Measurements from ENCODE around the gene AGPAT1.
"Not testable (repeated sequence)": the region's sequence is repeated elsewhere in the genome, so short reads cannot be mapped to it uniquely, and the experiment has no call there.

AGPAT1 gene

GRCh38 chr6:32188381-32189068 is 12.6 kb upstream of the AGPAT1 start:
- Histone ChIP-seq H3K4me3 (ENCODE audit: insufficient read length, low read depth) (peak overlapping the region; percentile 58), H3K4me1 (ENCODE audit: insufficient read depth, insufficient read length) (peaks cover 10% of the 10 kb centered on the region), H3K27me3 (ENCODE audit: insufficient read depth, insufficient read length) (no peaks in the 10 kb centered on the region), H3K9ac (ENCODE audit: insufficient read length, low read depth) (peak overlapping the region; percentile 83), H3K36me3 (ENCODE audit: insufficient read depth, insufficient read length, low read length) (peaks cover 23% of the 10 kb centered on the region), H3K9me3 (ENCODE audit: insufficient read depth, low read length) (no peaks in the 10 kb centered on the region)
- TF ChIP-seq SUZ12 (IDR thresholded peaks at IDR 0.05; ENCODE audit: extremely low read depth, insufficient read depth, insufficient read length): no peak
- no peak for TF ChIP-seq YY1 (IDR thresholded peaks at IDR 0.05; ENCODE audit: insufficient read depth, insufficient read length)
- TF ChIP-seq ZNF274 (IDR thresholded peaks at IDR 0.05; ENCODE audit: low read depth, low read length): no peak
- DNase-seq (ENCODE audit: low read depth, low spot score): no peak

DNA sequence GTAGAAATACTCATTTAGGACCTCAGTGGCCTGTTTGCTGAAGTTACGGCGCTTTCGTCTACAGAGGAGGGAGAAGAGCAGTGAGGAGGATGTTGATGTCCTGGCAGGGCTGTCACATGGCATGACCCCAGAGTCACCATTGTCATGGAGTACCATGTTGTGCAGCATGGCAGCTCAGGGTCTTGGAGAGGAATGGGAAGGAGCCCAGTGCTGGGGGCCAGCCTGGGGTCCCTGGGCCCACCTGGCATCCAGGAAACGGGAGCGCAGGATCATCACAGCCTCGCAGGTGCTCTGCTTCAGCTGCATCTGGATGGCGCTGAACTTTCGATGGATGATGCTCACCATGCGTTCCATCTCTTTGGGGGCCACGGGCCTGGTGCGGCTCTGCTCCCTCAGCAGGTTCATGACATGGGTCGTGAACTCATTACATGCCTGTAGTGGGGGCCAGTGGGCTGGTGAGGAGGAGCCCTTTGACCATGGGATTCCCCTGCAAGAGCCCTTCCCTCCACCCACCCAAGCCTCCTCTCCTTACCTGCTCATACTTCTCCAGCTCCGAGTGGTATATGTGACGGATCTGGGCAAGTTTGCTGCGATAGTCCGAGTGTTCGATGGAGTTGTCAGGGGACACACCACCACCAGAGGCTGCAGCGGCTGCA is 12.0 kb upstream of the AGPAT1 start:
- not testable (repeated sequence) for H3K4me3 ChIP-seq (ENCODE audit: insufficient read length, low read depth); H3K9me3 ChIP-seq (ENCODE audit: insufficient read depth, low read length); H3K9ac ChIP-seq (ENCODE audit: insufficient read length, low read depth); DNase-seq (ENCODE audit: low read depth, low spot score); H3K27me3 ChIP-seq (ENCODE audit: insufficient read depth, insufficient read length)
- Histone ChIP-seq H3K4me1 (ENCODE audit: insufficient read depth, insufficient read length) (peaks cover 10% of the 10 kb centered on the region), H3K36me3 (ENCODE audit: insufficient read depth, insufficient read length, low read length) (peaks cover 30% of the 10 kb centered on the region)

DNA sequence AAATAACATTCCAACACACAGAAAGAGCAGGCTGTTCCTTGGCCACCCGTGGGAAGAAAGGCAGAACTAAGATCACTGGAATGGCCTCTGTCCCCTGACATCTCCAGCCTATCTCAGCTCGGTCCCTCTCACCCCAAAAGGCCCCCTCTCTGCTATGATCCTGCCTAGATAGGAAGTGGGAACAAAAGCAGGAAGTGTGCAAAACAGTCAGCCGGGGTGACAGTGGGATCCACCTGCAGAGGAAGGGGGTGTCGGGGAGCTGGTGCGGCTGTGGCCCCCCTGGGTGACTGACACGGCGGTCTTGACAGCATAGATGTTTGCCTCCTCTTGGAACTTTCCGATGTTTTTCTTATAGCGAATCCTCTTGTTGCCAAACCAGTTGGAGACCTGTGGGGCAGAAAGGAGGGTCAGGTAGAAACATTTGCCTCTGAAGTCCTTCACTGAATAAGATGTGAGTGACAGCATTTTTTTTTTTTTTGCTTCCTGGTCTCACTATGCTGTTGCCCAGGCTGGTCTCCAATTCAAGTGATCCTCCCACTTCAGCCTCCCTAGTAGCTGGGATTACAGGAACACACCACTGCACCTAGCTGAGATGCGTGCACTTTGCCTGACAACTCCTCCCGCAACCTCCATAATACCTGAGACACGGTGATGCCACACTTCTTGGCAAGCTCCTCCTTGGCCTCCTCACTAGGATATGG is 11.3 kb upstream of the AGPAT1 start:
- TF ChIP-seq SUZ12 (IDR thresholded peaks at IDR 0.05; ENCODE audit: extremely low read depth, insufficient read depth, insufficient read length) (no peak), ZNF274 (IDR thresholded peaks at IDR 0.05; ENCODE audit: low read depth, low read length) (no peak), YY1 (IDR thresholded peaks at IDR 0.05; ENCODE audit: insufficient read depth, insufficient read length) (no peak)
- H3K9ac ChIP-seq (ENCODE audit: insufficient read length, low read depth): no peak overlapping the region
- H3K9me3 ChIP-seq (ENCODE audit: insufficient read depth, low read length): no peaks in the 10 kb centered on the region
- H3K36me3 ChIP-seq (ENCODE audit: insufficient read depth, insufficient read length, low read length): peaks cover 37% of the 10 kb centered on the region
- H3K27me3 ChIP-seq (ENCODE audit: insufficient read depth, insufficient read length): no peaks in the 10 kb centered on the region
- H3K4me1 ChIP-seq (ENCODE audit: insufficient read depth, insufficient read length): peaks cover 11% of the 10 kb centered on the region
- no peak overlapping the region for H3K4me3 ChIP-seq (ENCODE audit: insufficient read length, low read depth)
- no peak for DNase-seq (ENCODE audit: low read depth, low spot score)

GRCh38 chr6:32186151-32186840 is 10.4 kb upstream of the AGPAT1 start:
- not testable (repeated sequence) for H3K9me3 ChIP-seq (ENCODE audit: insufficient read depth, low read length); DNase-seq (ENCODE audit: low read depth, low spot score); H3K9ac ChIP-seq (ENCODE audit: insufficient read length, low read depth); H3K4me1 ChIP-seq (ENCODE audit: insufficient read depth, insufficient read length); H3K4me3 ChIP-seq (ENCODE audit: insufficient read length, low read depth); H3K27me3 ChIP-seq (ENCODE audit: insufficient read depth, insufficient read length)
- peaks cover 41% of the 10 kb centered on the region for H3K36me3 ChIP-seq (ENCODE audit: insufficient read depth, insufficient read length, low read length)

DNA sequence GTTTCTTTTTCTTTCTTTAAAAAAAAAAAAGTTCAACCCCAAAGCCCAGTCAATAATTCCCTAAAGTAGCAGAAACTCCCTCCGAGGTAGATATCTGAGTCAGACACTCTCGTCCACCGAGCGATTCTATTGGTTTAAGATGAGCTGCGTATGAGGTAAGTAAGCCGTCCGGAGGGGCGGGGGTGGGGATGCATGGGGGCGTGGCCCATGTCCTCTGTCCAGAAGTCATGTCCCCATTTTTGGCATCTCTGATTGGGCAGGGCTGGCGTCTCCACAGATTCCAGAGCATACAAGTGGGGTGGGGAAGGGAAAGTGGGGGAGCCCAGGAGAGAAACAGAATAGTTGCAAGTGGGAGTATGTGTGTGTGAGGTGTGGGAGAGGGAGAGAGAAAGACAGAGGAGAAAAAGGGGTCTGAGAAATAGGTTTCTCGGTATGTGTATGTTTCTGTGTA is 9.8 kb upstream of the AGPAT1 start:
- H3K9me3 ChIP-seq (ENCODE audit: insufficient read depth, low read length); H3K27me3 ChIP-seq (ENCODE audit: insufficient read depth, insufficient read length); DNase-seq (ENCODE audit: low read depth, low spot score); H3K4me3 ChIP-seq (ENCODE audit: insufficient read length, low read depth); H3K9ac ChIP-seq (ENCODE audit: insufficient read length, low read depth); H3K4me1 ChIP-seq (ENCODE audit: insufficient read depth, insufficient read length): not testable (repeated sequence)
- H3K36me3 ChIP-seq (ENCODE audit: insufficient read depth, insufficient read length, low read length): peaks cover 47% of the 10 kb centered on the region

DNA sequence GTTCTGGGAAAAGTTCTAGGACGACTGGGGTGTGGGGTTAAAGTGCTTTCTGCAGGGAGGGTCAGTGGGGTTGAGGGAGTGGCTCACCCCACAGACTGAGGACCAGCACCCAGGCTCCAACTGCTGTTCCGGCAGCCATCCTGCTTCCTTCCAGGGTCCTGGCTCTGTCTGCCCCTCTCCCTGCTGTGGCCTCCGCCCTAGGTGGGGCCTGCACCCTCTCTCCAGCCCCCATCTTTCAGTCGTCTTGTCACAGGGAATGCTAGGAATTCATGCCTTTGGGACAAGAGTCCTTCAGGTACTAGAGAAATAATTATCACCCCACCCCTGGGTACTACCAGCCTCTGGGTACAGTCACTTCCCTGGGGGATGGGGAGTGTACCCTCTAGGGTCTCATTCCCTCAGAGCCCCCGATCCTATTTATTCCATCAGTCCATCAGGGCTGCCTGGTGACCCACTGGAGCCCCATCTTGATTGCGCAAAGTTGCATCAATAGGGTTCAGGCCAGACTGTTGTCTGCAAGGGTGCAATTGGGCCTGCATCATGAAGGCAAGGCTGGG is 8.3 kb upstream of the AGPAT1 start, which contains the start of gene AGER:
Gene AGER (minus strand): TSS at position 170 of the 557 bp plus-strand sequence. CDS start 31 bp downstream, at position 139.
- peaks cover 54% of the 10 kb centered on the region for H3K36me3 ChIP-seq (ENCODE audit: insufficient read depth, insufficient read length, low read length)
- H3K9ac ChIP-seq (ENCODE audit: insufficient read length, low read depth): no peak within 1 kb of the TSS
- H3K27me3 ChIP-seq (ENCODE audit: insufficient read depth, insufficient read length): no peaks in the 10 kb centered on the region
- H3K9me3 ChIP-seq (ENCODE audit: insufficient read depth, low read length): no peaks in the 10 kb centered on the region
- no peak within 1 kb of the TSS for H3K4me3 ChIP-seq (ENCODE audit: insufficient read length, low read depth)
- TF ChIP-seq YY1 (IDR thresholded peaks at IDR 0.05; ENCODE audit: insufficient read depth, insufficient read length): no peak
- DNase-seq (ENCODE audit: low read depth, low spot score): no peak
- H3K4me1 ChIP-seq (ENCODE audit: insufficient read depth, insufficient read length): peaks cover 5% of the 10 kb centered on the region

DNA sequence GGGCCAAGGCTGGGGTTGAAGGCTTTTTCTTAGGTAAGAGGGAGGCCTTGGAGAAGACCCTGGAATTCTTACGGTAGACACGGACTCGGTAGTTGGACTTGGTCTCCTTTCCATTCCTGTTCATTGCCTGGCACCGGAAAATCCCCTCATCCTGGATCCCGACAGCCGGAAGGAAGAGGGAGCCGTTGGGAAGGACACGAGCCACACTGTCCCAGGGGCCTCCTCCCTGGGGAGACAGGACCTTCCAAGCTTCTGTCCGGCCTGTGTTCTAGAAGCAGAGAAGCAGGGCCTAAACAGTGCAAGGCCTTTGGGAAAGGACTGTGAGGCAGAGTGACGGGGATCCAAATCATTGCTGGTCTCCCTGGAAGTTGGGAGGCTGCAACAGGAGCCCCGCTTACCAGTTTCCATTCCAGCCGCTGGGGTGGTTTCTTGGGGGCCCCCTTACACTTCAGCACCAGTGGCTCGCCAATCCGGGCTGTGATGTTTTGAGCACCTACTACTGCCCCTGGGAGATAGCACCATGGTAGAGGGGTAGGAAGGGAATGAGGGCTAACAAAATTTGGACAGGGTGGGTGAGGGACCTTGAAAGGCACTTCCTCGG is 7.7 kb upstream of the AGPAT1 start:
- Histone ChIP-seq H3K4me3 (ENCODE audit: insufficient read length, low read depth) (no peak overlapping the region), H3K9ac (ENCODE audit: insufficient read length, low read depth) (no peak overlapping the region), H3K9me3 (ENCODE audit: insufficient read depth, low read length) (no peaks in the 10 kb centered on the region), H3K4me1 (ENCODE audit: insufficient read depth, insufficient read length) (peaks cover 5% of the 10 kb centered on the region), H3K36me3 (ENCODE audit: insufficient read depth, insufficient read length, low read length) (peaks cover 54% of the 10 kb centered on the region), H3K27me3 (ENCODE audit: insufficient read depth, insufficient read length) (no peaks in the 10 kb centered on the region)
- no peak for DNase-seq (ENCODE audit: low read depth, low spot score)
- TF ChIP-seq SUZ12 (IDR thresholded peaks at IDR 0.05; ENCODE audit: extremely low read depth, insufficient read depth, insufficient read length) (no peak), ZNF274 (IDR thresholded peaks at IDR 0.05; ENCODE audit: low read depth, low read length) (no peak), YY1 (IDR thresholded peaks at IDR 0.05; ENCODE audit: insufficient read depth, insufficient read length) (no peak)
